ENCODE results near the gene RPL10. TPM values are rescaled to one million over a fixed set of nuclear protein-coding genes. Genes with fewer than 3 reads are reported as not detected.
A peak's percentile ranks its signal among the peaks of the same experiment; 100 is the strongest.

Gene RPL10
- total and polyA plus RNA-seq, 2 of the 13 experiments (the other 11 are each of a cell fraction or from before 2014, with no cell fraction given): 2,381 to 4,713 TPM

DNA sequence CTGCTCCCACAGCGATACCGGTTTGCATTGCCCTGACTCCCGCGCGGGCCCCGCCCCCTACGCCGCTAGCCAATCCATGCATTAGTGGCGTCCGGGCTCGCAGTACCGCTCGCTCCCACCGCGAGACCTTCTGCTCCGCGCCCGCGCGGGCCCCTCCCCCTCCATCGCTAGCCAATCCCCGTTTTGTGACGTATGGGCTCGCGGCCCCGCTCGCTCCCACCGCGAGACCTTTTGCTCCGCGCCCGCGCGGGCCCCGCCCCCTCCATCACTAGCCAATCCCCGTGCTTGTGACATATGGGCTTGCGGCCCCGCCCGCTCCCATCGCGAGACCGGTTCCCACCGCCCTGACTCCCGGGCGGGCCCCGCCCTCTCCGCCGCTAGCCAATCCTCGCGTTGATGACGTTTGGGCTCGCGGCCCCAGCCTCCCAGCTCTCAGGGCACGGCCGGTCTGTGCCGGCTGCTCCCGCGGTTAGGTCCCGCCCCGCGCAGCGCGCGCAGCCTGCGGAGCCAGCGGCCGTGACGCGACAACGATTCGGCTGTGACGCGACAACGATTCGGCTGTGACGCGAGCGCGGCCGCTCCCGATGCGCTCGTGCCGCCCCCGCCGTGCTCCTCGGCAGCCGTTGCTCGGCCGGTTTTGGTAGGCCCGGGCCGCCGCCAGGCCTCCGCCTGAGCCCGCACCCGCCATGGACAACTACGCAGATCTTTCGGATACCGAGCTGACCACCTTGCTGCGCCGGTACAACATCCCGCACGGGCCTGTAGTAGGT lies 19.2 kb upstream of the RPL10 start, which contains the start of gene EMD (continued):
- TF ChIP-seq ZHX1 (CRISPR knock-in tag; IDR thresholded peaks at IDR 0.05; ENCODE audit: low read depth) (peak; percentile 99), SP1 (IDR thresholded peaks at IDR 0.05) (peak; percentile 74; the same call in 1 of the 2 replicates), SP1 (CRISPR knock-in tag; IDR thresholded peaks at IDR 0.05) (peak; percentile 59), ZNF432 (CRISPR knock-in tag; IDR thresholded peaks at IDR 0.05; ENCODE audit: borderline replicate concordance) (no peak), XBP1 (CRISPR knock-in tag; IDR thresholded peaks at IDR 0.05) (no peak), GTF3A (CRISPR knock-in tag; conservative IDR thresholded peaks at IDR 0.05) (no peak), HIVEP1 (CRISPR knock-in tag; IDR thresholded peaks at IDR 0.05) (no peak), GABPB1 (CRISPR knock-in tag; IDR thresholded peaks at IDR 0.05) (peak; percentile 57; the same call in 1 of the 2 replicates), ZSCAN9 (CRISPR knock-in tag; IDR thresholded peaks at IDR 0.05; ENCODE audit: borderline replicate concordance) (no peak), PRPF4 (IDR thresholded peaks at IDR 0.05; ENCODE audit: low read depth, low read length, poor library complexity, severe bottlenecking) (no peak), SMARCC2 (IDR thresholded peaks at IDR 0.05) (no peak), IRF1 (CRISPR knock-in tag; IDR thresholded peaks at IDR 0.05; ENCODE audit: low read depth) (no peak), JDP2 (CRISPR knock-in tag; IDR thresholded peaks at IDR 0.05; ENCODE audit: borderline replicate concordance) (no peak), ZFP91 (CRISPR knock-in tag; IDR thresholded peaks at IDR 0.05; ENCODE audit: borderline replicate concordance) (peak; percentile 46; the same call in 1 of the 2 replicates), ZBED4 (CRISPR knock-in tag; IDR thresholded peaks at IDR 0.05; ENCODE audit: borderline replicate concordance) (no peak), ZBTB2 (CRISPR knock-in tag; IDR thresholded peaks at IDR 0.05; ENCODE audit: low read depth) (peak; percentile 43; the same call in 1 of the 2 replicates), GZF1 (CRISPR knock-in tag; IDR thresholded peaks at IDR 0.05) (no peak), NFRKB (IDR thresholded peaks at IDR 0.05) (no peak), ZFP62 (CRISPR knock-in tag; IDR thresholded peaks at IDR 0.05) (no peak)

All from HepG2 (cell line).